HG03045 (cell line): ENCODE results near the gene METTL17.

Experiments used
- ATAC-seq: cut with Tn5 transposase; IDR thresholded peaks from one replicate; pipeline ENCODE4 v1.9.1; 2021; ENCODE audit warnings: mild to moderate bottlenecking, moderate library complexity; ENCODE audit not compliant: unreplicated experiment

The METTL17 gene

DNA sequence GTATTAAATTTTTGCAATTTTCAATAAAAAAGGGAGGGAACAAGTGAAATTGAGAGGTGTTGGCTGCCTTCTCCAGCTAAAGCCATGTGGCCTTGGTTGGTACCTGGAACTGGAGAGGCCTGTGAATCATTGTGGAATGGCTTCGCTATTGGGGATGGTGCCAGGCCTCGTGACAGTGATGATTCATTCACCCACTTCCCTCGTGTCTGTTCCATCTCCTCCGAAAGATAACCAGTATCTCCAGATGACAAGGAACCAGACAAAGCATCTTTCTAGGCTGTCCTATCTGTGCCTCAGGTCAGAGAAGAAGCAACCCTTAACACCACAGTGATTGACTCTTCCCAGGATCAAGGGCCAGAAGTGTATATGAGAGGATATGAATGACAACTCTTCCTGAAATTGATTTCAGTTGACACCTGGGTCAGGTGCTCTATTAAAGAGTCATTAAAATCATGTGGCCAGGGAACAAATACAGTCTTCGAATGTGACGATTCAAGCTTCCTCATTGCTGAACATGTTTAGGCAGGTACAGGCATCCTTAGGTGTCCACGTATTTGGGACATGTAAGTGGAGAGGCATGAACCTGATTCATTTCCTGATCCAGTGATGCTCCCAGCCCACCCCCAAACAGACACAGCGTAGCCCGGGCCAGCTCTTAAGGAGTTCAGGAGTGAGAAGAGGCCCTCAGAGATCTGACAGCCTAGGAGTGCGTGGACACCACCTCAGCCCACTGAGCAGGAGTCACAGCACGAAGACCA, 52.1 kb downstream of the METTL17 start, which contains the start of gene RNASE7:
Gene RNASE7, plus strand, starts transcription at position 687 of the 758 bp plus-strand sequence. CDS start 631 bp downstream, outside the sequence.
- no peak for ATAC-seq

DNA sequence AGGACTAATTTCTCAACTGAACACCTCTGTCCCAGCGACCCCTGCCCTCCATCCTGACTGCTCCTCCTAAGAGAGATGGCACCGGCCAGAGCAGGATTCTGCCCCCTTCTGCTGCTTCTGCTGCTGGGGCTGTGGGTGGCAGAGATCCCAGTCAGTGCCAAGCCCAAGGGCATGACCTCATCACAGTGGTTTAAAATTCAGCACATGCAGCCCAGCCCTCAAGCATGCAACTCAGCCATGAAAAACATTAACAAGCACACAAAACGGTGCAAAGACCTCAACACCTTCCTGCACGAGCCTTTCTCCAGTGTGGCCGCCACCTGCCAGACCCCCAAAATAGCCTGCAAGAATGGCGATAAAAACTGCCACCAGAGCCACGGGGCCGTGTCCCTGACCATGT, 53.1 kb downstream of the METTL17 start:
- ATAC-seq = no peak

GRCh38 chr14:21043387-21043973, 53.7 kb downstream of the METTL17 start:
- no peak for ATAC-seq

DNA sequence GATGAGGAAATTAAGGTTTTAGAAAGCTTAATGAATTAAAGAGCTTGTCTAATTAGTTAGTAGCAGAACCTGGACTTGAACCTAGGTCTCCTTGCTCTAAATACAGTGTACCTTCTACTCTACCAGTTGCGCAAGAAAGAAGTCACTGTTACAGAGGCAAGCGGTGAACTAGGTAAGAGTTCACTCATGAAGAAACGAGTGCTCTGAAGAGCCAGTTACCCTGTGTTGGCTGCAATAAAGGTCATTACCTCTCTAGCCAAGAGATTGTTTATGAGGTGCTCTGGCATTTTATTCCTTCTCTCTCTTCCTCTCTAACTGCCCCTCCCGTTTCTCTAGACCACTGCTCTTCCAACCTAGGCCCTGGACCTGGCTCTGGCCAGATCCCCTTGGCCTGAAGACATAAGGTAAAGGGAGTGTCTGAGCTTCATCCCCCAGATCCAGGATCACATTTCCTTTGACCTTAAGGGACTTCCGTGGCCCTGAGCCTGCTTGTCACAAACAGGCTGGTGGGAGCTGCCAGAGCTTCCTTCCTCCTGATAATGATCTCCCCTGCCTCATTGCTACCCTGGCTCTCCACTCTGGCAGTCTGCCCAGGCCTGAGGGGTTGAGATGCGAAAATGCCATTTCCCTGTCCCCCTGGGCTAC, 54.3 kb downstream of the METTL17 start:
- no peak for ATAC-seq
